OCI-M2 (cell line): ENCODE measurements around the gene GIMAP2.
"Not testable (repeated sequence)": the region's sequence is repeated elsewhere in the genome, so short reads cannot be mapped to it uniquely, and the experiment has no call there.

Experiments used
- DNase-seq: peaks from one replicate; lab custom pipeline; 2025; ENCODE audit not compliant: unreplicated experiment; lab: John Stamatoyannopoulos, UW

GIMAP2 gene

GRCh38 chr7:150685219-150686029 lies at the start of gene GIMAP2:
Gene GIMAP2, plus strand, starts transcription at chr7:150685706. Its CDS starts 1,354 bp downstream, at chr7:150687060.
- peak; percentile 45 for DNase-seq

- no peak for DNase-seq
These were observed 43.7 kb upstream of the GIMAP2 start for GRCh38 chr7:150641854-150642253.

GRCh38 chr7:150642926-150643325 lies 42.6 kb upstream of the GIMAP2 start:
- no peak for DNase-seq

- no peak for DNase-seq
These were observed 40.1 kb upstream of the GIMAP2 start for GRCh38 chr7:150645259-150646020.

GRCh38 chr7:150648353-150649079 lies 37.0 kb upstream of the GIMAP2 start:
- DNase-seq, result no peak

- no peak for DNase-seq
These were observed 36.5 kb upstream of the GIMAP2 start for GRCh38 chr7:150649080-150649385.

- DNase-seq, result no peak
These were observed 30.8 kb upstream of the GIMAP2 start for GRCh38 chr7:150654692-150655091.

- no peak for DNase-seq
These were observed 29.5 kb upstream of the GIMAP2 start for GRCh38 chr7:150656047-150656446.

- DNase-seq, result no peak
These were observed 28.0 kb upstream of the GIMAP2 start for GRCh38 chr7:150657526-150657925.

- DNase-seq, result no peak
These were observed 24.4 kb upstream of the GIMAP2 start for GRCh38 chr7:150660939-150661613.

GRCh38 chr7:150662821-150663220 lies 22.7 kb upstream of the GIMAP2 start:
- DNase-seq, result not testable (repeated sequence)

- no peak for DNase-seq
These were observed 21.6 kb upstream of the GIMAP2 start for GRCh38 chr7:150663802-150664494.

GRCh38 chr7:150665089-150665748 lies 20.3 kb upstream of the GIMAP2 start:
- no peak for DNase-seq

GRCh38 chr7:150665896-150666295 lies 19.6 kb upstream of the GIMAP2 start:
- DNase-seq, result no peak

- no peak for DNase-seq
These were observed 19.1 kb upstream of the GIMAP2 start for GRCh38 chr7:150666412-150666811.

GRCh38 chr7:150668472-150668911 lies 17.0 kb upstream of the GIMAP2 start:
- no peak for DNase-seq

- DNase-seq, result no peak
These were observed 16.5 kb upstream of the GIMAP2 start for GRCh38 chr7:150668977-150669376.

- not testable (repeated sequence) for DNase-seq
These were observed 13.5 kb upstream of the GIMAP2 start for GRCh38 chr7:150671798-150672585.

GRCh38 chr7:150675714-150676113 lies 9.8 kb upstream of the GIMAP2 start:
- no peak for DNase-seq
